OCI-LY7 (cell line): ENCODE results near the gene SLC17A8. TPM values are rescaled to one million over a fixed set of nuclear protein-coding genes. Genes with fewer than 3 reads are reported as not detected.

Experiments used
- BruUV-seq: library from RNA; stranded (reverse); fragments of 400-500 nt; replicated peaks from 2 replicates; lab custom pipeline; 2021; lab: Mats Ljungman, UMichigan
- CTCF ChIA-PET: fragments of 300-600 bp; sonication (Branson Sonifier 250); formaldehyde crosslinking; loops from one replicate; lab custom pipeline; 2022; ENCODE audit warnings: antibody characterized with exemption; ENCODE audit not compliant: unreplicated experiment; lab: Charles Lee
- POLR2A ChIA-PET: fragments of 300-600 bp; sonication (Branson Sonifier 250); formaldehyde crosslinking; loops from one replicate; lab custom pipeline; 2022; ENCODE audit warnings: antibody characterized with exemption; lab: Charles Lee
- DNase-seq: peaks from one replicate; pipeline ENCODE4 v3.0.0-alpha.2; 2015; ENCODE audit warnings: low spot score
- H2AFZ ChIP-seq: fragments of 200-600 bp; sonication (generic), shearing (Covaris generic); 2 replicates; pipeline ENCODE4 v1.6.1; 2014; ENCODE audit warnings: mild to moderate bottlenecking, antibody characterized with exemption, low read length, moderate library complexity
- H3K27ac ChIP-seq: fragments of 200-600 bp; sonication (generic); 2 replicates; pipeline ENCODE4 v1.5.1; 2014; ENCODE audit warnings: mixed run types, low read depth, mild to moderate bottlenecking, moderate library complexity, low read length, inconsistent platforms; ENCODE audit not compliant: poor library complexity, severe bottlenecking
- H3K36me3 ChIP-seq: fragments of 200-600 bp; sonication (generic); 2 replicates; pipeline ENCODE4 v1.6.1; 2014; ENCODE audit warnings: mild to moderate bottlenecking, antibody characterized with exemption, low read length, moderate library complexity, mixed read lengths; ENCODE audit not compliant: insufficient read depth
- H3K4me1 ChIP-seq: fragments of 200-600 bp; sonication (generic); 2 replicates; pipeline ENCODE4 v1.5.1; 2014; ENCODE audit warnings: mild to moderate bottlenecking, low read length; ENCODE audit not compliant: insufficient read depth, poor library complexity, severe bottlenecking
- H3K4me2 ChIP-seq: fragments of 200-600 bp; sonication (generic); 2 replicates; pipeline ENCODE4 v1.6.1; 2014; ENCODE audit warnings: mild to moderate bottlenecking, low read length
- H3K4me3 ChIP-seq: fragments of 200-600 bp; sonication (generic); 2 replicates; pipeline ENCODE4 v1.5.1; 2014; ENCODE audit warnings: mild to moderate bottlenecking, low read depth, low read length; ENCODE audit not compliant: poor library complexity, severe bottlenecking
- H3K79me2 ChIP-seq: fragments of 200-600 bp; sonication (generic); 2 replicates; pipeline ENCODE4 v1.6.1; 2016; ENCODE audit warnings: low read depth, mild to moderate bottlenecking, low read length, moderate library complexity, mixed read lengths; ENCODE audit not compliant: insufficient read depth
- H3K9me2 ChIP-seq: fragments of 200-600 bp; sonication (generic); 2 replicates; pipeline ENCODE4 v1.6.1; 2016; ENCODE audit warnings: mild to moderate bottlenecking, low read length, mixed read lengths; ENCODE audit not compliant: insufficient read depth
- H3K9me3 ChIP-seq: fragments of 200-600 bp; sonication (generic); 2 replicates; pipeline ENCODE4 v1.6.1; 2014; ENCODE audit warnings: mild to moderate bottlenecking, mixed run types, low read length, mixed read lengths
- H4K20me1 ChIP-seq: fragments of 200-600 bp; sonication (generic); 2 replicates; pipeline ENCODE4 v1.6.1; 2014; ENCODE audit warnings: mild to moderate bottlenecking, antibody characterized with exemption, low read length, moderate library complexity, mixed read lengths; ENCODE audit not compliant: insufficient read depth
- EZH2phosphoT487 ChIP-seq: fragments of 200-600 bp; sonication (generic); IDR thresholded peaks from 2 replicates; pipeline ENCODE4 v1.6.1; 2018; ENCODE audit warnings: low read depth, borderline replicate concordance, mild to moderate bottlenecking, mixed run types, antibody characterized with exemption, low read length, moderate library complexity, mixed read lengths
- intact Hi-C: fragments of 100-400 bp; cut with micrococcal nuclease; formaldehyde crosslinking; loops from one replicate; pipeline ENCODE4 v1.10.0; 2022; ENCODE audit not compliant: unreplicated experiment
- total RNA-seq, 2 experiments: library from RNA; depleted of rRNA in 1 of 2; stranded (reverse); fragments of >200 nt in 1 of 2; shearing (Covaris generic) in 1 of 2; gene quantifications; 2 replicates each; pipeline ENCODE4 v1.2.3, GENCODE V29; 2014 to 2022
- TF ChIP-seq, protein P1 (sequence below): fragments of 200-600 bp; sonication (generic); conservative IDR thresholded peaks from 2 replicates; pipeline ENCODE4 v1.5.1; 2014; ENCODE audit warnings: mild to moderate bottlenecking, antibody characterized with exemption, low read length, moderate library complexity, mixed read lengths

Gene SLC17A8
- total RNA-seq, 2 experiments from 2014 or later: not detected

GRCh38 chr12:100384559-100384935 is 27.7 kb downstream of the SLC17A8 start:
- Histone ChIP-seq H3K9me2 (no peaks in the 10 kb centered on the region), H3K9me3 (no peaks in the 10 kb centered on the region), H3K4me2 (no peak overlapping the region), H3K27ac (no peak overlapping the region), H4K20me1 (no peaks in the 10 kb centered on the region), H3K4me3 (no peak overlapping the region), H3K36me3 (no peaks in the 10 kb centered on the region), H3K79me2 (no peaks in the 10 kb centered on the region), H2AFZ (no peak overlapping the region), H3K4me1 (no peaks in the 10 kb centered on the region)
- no TSS peak for BruUV-seq
- DNase-seq: no peak
- TF ChIP-seq, protein P1, sequence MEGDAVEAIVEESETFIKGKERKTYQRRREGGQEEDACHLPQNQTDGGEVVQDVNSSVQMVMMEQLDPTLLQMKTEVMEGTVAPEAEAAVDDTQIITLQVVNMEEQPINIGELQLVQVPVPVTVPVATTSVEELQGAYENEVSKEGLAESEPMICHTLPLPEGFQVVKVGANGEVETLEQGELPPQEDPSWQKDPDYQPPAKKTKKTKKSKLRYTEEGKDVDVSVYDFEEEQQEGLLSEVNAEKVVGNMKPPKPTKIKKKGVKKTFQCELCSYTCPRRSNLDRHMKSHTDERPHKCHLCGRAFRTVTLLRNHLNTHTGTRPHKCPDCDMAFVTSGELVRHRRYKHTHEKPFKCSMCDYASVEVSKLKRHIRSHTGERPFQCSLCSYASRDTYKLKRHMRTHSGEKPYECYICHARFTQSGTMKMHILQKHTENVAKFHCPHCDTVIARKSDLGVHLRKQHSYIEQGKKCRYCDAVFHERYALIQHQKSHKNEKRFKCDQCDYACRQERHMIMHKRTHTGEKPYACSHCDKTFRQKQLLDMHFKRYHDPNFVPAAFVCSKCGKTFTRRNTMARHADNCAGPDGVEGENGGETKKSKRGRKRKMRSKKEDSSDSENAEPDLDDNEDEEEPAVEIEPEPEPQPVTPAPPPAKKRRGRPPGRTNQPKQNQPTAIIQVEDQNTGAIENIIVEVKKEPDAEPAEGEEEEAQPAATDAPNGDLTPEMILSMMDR: no peak
- intact Hi-C loops: no loop called here
- ChIA-PET CTCF (no interaction called here), POLR2A (interaction anchor here (0.7 kb wide), 2 partner anchors 20 to 1592 kb away, joined by 3 to 5 read pairs; no protein-coding TSS in a partner anchor)

DNA sequence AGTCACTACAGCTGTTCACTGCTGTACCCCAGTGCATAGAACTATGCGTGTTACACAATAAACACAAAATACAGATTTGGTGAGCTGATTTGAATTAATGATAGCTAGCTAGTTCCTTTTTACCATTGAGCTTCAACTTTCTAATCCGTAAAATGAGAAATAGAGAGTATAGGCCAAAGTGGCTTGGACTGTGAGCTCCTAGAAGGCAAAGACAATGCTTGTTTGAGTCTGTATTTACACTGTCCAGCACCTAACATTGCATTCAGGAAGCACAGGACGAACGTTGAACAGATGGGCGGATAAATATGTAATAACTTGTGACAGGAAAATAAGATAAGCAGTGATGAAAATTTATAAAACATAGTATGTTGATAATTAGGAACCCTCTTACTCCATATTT is 31.5 kb downstream of the SLC17A8 start:
- intact Hi-C loops: no loop called here
- no peak for TF ChIP-seq EZH2phosphoT487
- TF ChIP-seq, protein P1: no peak
- H3K4me3 ChIP-seq: no peak overlapping the region

DNA sequence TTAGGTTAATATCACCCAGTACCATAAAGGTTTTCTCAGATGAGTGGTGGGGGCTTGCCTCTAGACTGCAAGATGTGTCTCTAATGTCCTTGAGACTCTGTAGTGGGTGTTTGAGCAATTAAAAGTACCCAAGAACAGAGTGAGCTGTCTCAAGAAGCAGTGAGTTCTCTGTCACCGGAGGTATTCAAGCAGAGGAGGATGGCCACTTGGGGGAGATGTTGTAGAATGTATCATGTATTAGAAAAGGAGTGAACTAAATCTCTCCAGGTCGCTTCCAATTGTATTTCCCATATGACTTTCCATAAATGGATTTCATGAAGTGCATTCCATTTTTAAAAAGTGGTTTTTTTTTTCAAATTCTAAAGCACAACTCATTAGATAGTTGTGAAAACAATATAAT is 35.0 kb downstream of the SLC17A8 start:
- ChIA-PET POLR2A (no interaction called here), CTCF (no interaction called here)
- Histone ChIP-seq H3K9me3 (no peaks in the 10 kb centered on the region), H3K79me2 (no peaks in the 10 kb centered on the region), H3K4me3 (no peak overlapping the region), H3K4me1 (no peaks in the 10 kb centered on the region), H3K9me2 (no peaks in the 10 kb centered on the region), H2AFZ (no peak overlapping the region), H4K20me1 (no peaks in the 10 kb centered on the region), H3K27ac (no peak overlapping the region), H3K4me2 (no peak overlapping the region), H3K36me3 (no peaks in the 10 kb centered on the region)
- no peak for DNase-seq
- no TSS peak for BruUV-seq
- TF ChIP-seq, protein P1: 0 out of 2 replicates have a peak, but pooled peaks have one; percentile 23
- TF ChIP-seq EZH2phosphoT487: no peak
- intact Hi-C loops: no loop called here

More for the DNA sequence above, 31.5 kb downstream of the SLC17A8 start:
- H4K20me1 ChIP-seq: no peaks in the 10 kb centered on the region
- H3K9me2 ChIP-seq: no peaks in the 10 kb centered on the region
- no peaks in the 10 kb centered on the region for H3K9me3 ChIP-seq
- no peak overlapping the region for H3K4me2 ChIP-seq
- H3K79me2 ChIP-seq: no peaks in the 10 kb centered on the region
- H3K36me3 ChIP-seq: no peaks in the 10 kb centered on the region
- DNase-seq: no peak
- BruUV-seq: no TSS peak
- ChIA-PET POLR2A (no interaction called here), CTCF (no interaction called here)
- no peak overlapping the region for H3K27ac ChIP-seq
- H2AFZ ChIP-seq: no peak overlapping the region
- H3K4me1 ChIP-seq: no peaks in the 10 kb centered on the region
